ENCODE data around the gene FOXL1.

DNA sequence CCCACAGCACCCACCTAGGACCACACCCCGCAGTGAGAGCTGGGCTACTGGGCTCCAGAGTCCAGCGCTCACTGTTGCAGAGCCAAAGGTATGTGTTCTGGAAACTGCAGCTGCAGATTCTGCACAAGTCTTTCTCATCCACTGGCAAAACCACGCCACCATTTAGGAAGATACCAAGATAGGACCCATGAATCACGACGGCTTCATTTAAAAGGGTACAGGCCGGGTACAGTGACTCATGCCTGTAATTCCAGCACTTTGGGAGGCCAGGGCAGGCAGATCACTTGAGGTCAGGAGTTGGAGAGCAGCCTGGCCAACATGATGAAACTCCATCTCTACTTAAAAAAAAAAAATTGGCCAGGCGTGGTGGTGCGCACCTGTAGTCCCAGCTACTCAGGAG lies 49.2 kb upstream of the FOXL1 start:
- TF ChIP-seq EP300 (IDR thresholded peaks at IDR 0.05) (no peak), POLR2A (IDR thresholded peaks at IDR 0.05) (no peak), POLR2AphosphoS5 (IDR thresholded peaks at IDR 0.05) (no peak)
- TF ChIP-seq, protein P1, sequence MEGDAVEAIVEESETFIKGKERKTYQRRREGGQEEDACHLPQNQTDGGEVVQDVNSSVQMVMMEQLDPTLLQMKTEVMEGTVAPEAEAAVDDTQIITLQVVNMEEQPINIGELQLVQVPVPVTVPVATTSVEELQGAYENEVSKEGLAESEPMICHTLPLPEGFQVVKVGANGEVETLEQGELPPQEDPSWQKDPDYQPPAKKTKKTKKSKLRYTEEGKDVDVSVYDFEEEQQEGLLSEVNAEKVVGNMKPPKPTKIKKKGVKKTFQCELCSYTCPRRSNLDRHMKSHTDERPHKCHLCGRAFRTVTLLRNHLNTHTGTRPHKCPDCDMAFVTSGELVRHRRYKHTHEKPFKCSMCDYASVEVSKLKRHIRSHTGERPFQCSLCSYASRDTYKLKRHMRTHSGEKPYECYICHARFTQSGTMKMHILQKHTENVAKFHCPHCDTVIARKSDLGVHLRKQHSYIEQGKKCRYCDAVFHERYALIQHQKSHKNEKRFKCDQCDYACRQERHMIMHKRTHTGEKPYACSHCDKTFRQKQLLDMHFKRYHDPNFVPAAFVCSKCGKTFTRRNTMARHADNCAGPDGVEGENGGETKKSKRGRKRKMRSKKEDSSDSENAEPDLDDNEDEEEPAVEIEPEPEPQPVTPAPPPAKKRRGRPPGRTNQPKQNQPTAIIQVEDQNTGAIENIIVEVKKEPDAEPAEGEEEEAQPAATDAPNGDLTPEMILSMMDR (IDR thresholded peaks at IDR 0.05) = no peak

Data from sigmoid colon (tissue), 4 donors.